ENCODE measurements around the gene HPS4. TPM values are rescaled to one million over a fixed set of nuclear protein-coding genes. Genes with fewer than 3 reads are reported as not detected.

The HPS4 gene
- total and polyA plus RNA-seq, 2 of the 8 experiments (the other 6 are each of a cell fraction or from before 2014, with no cell fraction given): 28.0 to 35.2 TPM

- TF ChIP-seq, protein P1, sequence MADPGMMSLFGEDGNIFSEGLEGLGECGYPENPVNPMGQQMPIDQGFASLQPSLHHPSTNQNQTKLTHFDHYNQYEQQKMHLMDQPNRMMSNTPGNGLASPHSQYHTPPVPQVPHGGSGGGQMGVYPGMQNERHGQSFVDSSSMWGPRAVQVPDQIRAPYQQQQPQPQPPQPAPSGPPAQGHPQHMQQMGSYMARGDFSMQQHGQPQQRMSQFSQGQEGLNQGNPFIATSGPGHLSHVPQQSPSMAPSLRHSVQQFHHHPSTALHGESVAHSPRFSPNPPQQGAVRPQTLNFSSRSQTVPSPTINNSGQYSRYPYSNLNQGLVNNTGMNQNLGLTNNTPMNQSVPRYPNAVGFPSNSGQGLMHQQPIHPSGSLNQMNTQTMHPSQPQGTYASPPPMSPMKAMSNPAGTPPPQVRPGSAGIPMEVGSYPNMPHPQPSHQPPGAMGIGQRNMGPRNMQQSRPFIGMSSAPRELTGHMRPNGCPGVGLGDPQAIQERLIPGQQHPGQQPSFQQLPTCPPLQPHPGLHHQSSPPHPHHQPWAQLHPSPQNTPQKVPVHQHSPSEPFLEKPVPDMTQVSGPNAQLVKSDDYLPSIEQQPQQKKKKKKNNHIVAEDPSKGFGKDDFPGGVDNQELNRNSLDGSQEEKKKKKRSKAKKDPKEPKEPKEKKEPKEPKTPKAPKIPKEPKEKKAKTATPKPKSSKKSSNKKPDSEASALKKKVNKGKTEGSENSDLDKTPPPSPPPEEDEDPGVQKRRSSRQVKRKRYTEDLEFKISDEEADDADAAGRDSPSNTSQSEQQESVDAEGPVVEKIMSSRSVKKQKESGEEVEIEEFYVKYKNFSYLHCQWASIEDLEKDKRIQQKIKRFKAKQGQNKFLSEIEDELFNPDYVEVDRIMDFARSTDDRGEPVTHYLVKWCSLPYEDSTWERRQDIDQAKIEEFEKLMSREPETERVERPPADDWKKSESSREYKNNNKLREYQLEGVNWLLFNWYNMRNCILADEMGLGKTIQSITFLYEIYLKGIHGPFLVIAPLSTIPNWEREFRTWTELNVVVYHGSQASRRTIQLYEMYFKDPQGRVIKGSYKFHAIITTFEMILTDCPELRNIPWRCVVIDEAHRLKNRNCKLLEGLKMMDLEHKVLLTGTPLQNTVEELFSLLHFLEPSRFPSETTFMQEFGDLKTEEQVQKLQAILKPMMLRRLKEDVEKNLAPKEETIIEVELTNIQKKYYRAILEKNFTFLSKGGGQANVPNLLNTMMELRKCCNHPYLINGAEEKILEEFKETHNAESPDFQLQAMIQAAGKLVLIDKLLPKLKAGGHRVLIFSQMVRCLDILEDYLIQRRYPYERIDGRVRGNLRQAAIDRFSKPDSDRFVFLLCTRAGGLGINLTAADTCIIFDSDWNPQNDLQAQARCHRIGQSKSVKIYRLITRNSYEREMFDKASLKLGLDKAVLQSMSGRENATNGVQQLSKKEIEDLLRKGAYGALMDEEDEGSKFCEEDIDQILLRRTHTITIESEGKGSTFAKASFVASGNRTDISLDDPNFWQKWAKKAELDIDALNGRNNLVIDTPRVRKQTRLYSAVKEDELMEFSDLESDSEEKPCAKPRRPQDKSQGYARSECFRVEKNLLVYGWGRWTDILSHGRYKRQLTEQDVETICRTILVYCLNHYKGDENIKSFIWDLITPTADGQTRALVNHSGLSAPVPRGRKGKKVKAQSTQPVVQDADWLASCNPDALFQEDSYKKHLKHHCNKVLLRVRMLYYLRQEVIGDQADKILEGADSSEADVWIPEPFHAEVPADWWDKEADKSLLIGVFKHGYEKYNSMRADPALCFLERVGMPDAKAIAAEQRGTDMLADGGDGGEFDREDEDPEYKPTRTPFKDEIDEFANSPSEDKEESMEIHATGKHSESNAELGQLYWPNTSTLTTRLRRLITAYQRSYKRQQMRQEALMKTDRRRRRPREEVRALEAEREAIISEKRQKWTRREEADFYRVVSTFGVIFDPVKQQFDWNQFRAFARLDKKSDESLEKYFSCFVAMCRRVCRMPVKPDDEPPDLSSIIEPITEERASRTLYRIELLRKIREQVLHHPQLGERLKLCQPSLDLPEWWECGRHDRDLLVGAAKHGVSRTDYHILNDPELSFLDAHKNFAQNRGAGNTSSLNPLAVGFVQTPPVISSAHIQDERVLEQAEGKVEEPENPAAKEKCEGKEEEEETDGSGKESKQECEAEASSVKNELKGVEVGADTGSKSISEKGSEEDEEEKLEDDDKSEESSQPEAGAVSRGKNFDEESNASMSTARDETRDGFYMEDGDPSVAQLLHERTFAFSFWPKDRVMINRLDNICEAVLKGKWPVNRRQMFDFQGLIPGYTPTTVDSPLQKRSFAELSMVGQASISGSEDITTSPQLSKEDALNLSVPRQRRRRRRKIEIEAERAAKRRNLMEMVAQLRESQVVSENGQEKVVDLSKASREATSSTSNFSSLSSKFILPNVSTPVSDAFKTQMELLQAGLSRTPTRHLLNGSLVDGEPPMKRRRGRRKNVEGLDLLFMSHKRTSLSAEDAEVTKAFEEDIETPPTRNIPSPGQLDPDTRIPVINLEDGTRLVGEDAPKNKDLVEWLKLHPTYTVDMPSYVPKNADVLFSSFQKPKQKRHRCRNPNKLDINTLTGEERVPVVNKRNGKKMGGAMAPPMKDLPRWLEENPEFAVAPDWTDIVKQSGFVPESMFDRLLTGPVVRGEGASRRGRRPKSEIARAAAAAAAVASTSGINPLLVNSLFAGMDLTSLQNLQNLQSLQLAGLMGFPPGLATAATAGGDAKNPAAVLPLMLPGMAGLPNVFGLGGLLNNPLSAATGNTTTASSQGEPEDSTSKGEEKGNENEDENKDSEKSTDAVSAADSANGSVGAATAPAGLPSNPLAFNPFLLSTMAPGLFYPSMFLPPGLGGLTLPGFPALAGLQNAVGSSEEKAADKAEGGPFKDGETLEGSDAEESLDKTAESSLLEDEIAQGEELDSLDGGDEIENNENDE (IDR thresholded peaks at IDR 0.05; ENCODE audit: insufficient replicate concordance, low read length): no peak
- TF ChIP-seq RNF2 (IDR thresholded peaks at IDR 0.05; ENCODE audit: borderline replicate concordance, low read depth, low read length, missing control alignments, poor library complexity, severe bottlenecking) (no peak), RXRA (IDR thresholded peaks at IDR 0.05; ENCODE audit: insufficient read depth, low read depth, low read length) (no peak)
These were observed 46.6 kb downstream of the HPS4 start (continued) for GRCh38 chr22:26436903-26437515.

Measured in H1 (cell line).